Smooth muscle cell (in vitro differentiated cells): Measurements from ENCODE around the gene ARID2. TPM values are rescaled to one million over a fixed set of nuclear protein-coding genes. Genes with fewer than 3 reads are reported as not detected.

Source experiments
- DNase-seq: peaks from one replicate; lab custom pipeline; 2025; ENCODE audit not compliant: unreplicated experiment; lab: John Stamatoyannopoulos, UW
- H2AFZ ChIP-seq: fragments of 200-600 bp; sonication (generic); 2 replicates; pipeline ENCODE4 v1.6.0; 2016; ENCODE audit warnings: antibody characterized with exemption, low read depth, mild to moderate bottlenecking
- H3F3A ChIP-seq: fragments of 200-600 bp; sonication (generic); 2 replicates; pipeline ENCODE4 v1.6.0; 2017; ENCODE audit warnings: antibody characterized with exemption, low read depth
- H3K27ac ChIP-seq: fragments of 200-600 bp; sonication (generic); 2 replicates; pipeline ENCODE4 v1.5.1; 2016; ENCODE audit warnings: low read depth, mild to moderate bottlenecking
- H3K27me3 ChIP-seq: fragments of 200-600 bp; sonication (generic); 2 replicates; pipeline ENCODE4 v1.6.1; 2016; ENCODE audit warnings: low read depth, mild to moderate bottlenecking
- H3K36me3 ChIP-seq: fragments of 200-600 bp; sonication (generic); 2 replicates; pipeline ENCODE4 v1.5.1; 2016; ENCODE audit warnings: low read depth
- H3K4me1 ChIP-seq: fragments of 200-600 bp; sonication (generic); 2 replicates; pipeline ENCODE4 v1.5.1; 2016; ENCODE audit warnings: low read depth
- H3K4me2 ChIP-seq: fragments of 200-600 bp; sonication (generic); 2 replicates; pipeline ENCODE4 v1.6.0; 2016; ENCODE audit warnings: mild to moderate bottlenecking
- H3K4me3 ChIP-seq: fragments of 200-600 bp; sonication (generic); 2 replicates; pipeline ENCODE4 v1.5.1; 2016; ENCODE audit warnings: mild to moderate bottlenecking
- H3K79me2 ChIP-seq: fragments of 200-600 bp; sonication (generic); 2 replicates; pipeline ENCODE4 v1.6.0; 2016; ENCODE audit warnings: low read depth, mild to moderate bottlenecking
- H3K9ac ChIP-seq: fragments of 200-600 bp; sonication (generic); 2 replicates; pipeline ENCODE4 v1.6.0; 2016; ENCODE audit warnings: low read depth
- H3K9me3 ChIP-seq: fragments of 200-600 bp; sonication (generic); replicated peaks from 2 replicates; pipeline ENCODE4 v1.5.1; 2016; ENCODE audit warnings: low read depth
- H4K20me1 ChIP-seq: fragments of 200-600 bp; sonication (generic); 2 replicates; pipeline ENCODE4 v1.6.0; 2016; ENCODE audit warnings: low read depth
- WGBS: methylation state at CpG from one replicate; pipeline ENCODE4 v1.1.7; 2016; ENCODE audit warnings: low lambda C conversion rate; 5-methylcytosine and 5-hydroxymethylcytosine counted together
- polyA plus RNA-seq: library from polyadenylated mRNA; unstranded; fragments of >200 nt; fragmentation: Nextera tagmentation; extraction: Ambion mirVana; gene quantifications from 2 replicates; pipeline ENCODE4 v1.2.1, GENCODE V29; 2016
- total RNA-seq: library from RNA; depleted of rRNA; stranded (reverse); fragments of >200 nt; gene quantifications from 2 replicates; pipeline ENCODE4 v1.2.3, GENCODE V29; 2014
- TF ChIP-seq, protein P1 (sequence below): fragments of 200-600 bp; sonication (generic); IDR thresholded peaks from 2 replicates; pipeline ENCODE4 v1.5.1; 2017; ENCODE audit warnings: borderline replicate concordance, mild to moderate bottlenecking, antibody characterized with exemption; ENCODE audit not compliant: insufficient read depth, poor library complexity, severe bottlenecking

ARID2 gene
- total and polyA plus RNA-seq, 2 experiments from 2014 or later = 9.9 to 36.2 TPM

DNA sequence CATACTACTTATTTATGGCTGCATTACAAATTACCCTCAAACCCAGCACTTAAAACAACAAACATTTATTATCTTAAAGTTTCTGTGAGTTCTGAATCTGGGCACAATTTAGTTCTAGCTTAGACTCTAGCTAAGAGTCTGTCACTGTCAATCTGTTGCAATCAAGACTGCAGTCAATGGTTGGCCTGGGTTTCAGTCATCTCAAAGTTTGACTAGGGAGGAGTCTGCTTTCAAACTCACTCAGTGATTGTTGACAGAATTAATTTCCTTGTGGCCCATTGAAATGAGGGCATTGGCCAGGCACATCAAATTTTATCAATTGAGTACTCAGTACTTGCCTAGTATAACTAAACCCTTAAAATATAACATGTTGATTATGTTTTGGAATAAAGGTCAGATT is 51.6 kb downstream of the ARID2 start:
- Histone ChIP-seq H3K9ac (no peak overlapping the region), H3K79me2 (peaks cover 98% of the 10 kb centered on the region), H3K36me3 (no peaks in the 10 kb centered on the region), H4K20me1 (peaks cover 90% of the 10 kb centered on the region), H3F3A (peaks cover under 1% of the 10 kb centered on the region), H3K27me3 (no peaks in the 10 kb centered on the region), H3K4me3 (no peak overlapping the region), H3K4me2 (no peak overlapping the region), H3K9me3 (no peaks in the 10 kb centered on the region), H3K27ac (no peak overlapping the region), H3K4me1 (peaks cover 2% of the 10 kb centered on the region), H2AFZ (no peak overlapping the region)
- no peak for DNase-seq
- TF ChIP-seq, protein P1, sequence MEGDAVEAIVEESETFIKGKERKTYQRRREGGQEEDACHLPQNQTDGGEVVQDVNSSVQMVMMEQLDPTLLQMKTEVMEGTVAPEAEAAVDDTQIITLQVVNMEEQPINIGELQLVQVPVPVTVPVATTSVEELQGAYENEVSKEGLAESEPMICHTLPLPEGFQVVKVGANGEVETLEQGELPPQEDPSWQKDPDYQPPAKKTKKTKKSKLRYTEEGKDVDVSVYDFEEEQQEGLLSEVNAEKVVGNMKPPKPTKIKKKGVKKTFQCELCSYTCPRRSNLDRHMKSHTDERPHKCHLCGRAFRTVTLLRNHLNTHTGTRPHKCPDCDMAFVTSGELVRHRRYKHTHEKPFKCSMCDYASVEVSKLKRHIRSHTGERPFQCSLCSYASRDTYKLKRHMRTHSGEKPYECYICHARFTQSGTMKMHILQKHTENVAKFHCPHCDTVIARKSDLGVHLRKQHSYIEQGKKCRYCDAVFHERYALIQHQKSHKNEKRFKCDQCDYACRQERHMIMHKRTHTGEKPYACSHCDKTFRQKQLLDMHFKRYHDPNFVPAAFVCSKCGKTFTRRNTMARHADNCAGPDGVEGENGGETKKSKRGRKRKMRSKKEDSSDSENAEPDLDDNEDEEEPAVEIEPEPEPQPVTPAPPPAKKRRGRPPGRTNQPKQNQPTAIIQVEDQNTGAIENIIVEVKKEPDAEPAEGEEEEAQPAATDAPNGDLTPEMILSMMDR = no peak

DNA sequence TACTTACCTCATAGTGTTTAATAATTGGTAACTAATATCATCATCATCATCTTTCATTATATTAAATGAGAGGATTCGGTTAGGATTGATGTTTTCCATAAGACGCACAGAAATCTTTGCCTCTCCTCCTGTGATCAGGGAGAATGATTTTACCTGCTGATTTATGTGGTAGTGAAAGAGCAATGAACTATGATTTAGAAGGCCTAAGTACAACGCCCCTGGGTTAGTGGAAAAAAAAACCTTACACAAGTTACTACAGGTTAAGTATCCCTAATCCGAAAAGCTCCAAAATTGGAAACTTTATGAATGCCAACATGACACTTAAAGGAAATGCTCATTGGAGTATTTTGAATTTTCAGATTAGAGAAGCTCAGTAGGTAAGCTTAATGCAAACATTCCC is 55.8 kb downstream of the ARID2 start:
- H2AFZ ChIP-seq = no peak overlapping the region
- WGBS = 94% methylated on average over 4 of the region's 4 CpGs
- no peak for DNase-seq
- no peaks in the 10 kb centered on the region for H3K27me3 ChIP-seq
- H4K20me1 ChIP-seq = peaks cover 93% of the 10 kb centered on the region
- H3K36me3 ChIP-seq = no peaks in the 10 kb centered on the region
- H3K79me2 ChIP-seq = peaks cover 96% of the 10 kb centered on the region
- H3K4me1 ChIP-seq = no peaks in the 10 kb centered on the region
- TF ChIP-seq, protein P1 = no peak
- no peak overlapping the region for H3K9ac ChIP-seq
- H3K4me3 ChIP-seq = no peak overlapping the region
- no peak overlapping the region for H3K4me2 ChIP-seq
- no peaks in the 10 kb centered on the region for H3F3A ChIP-seq
- H3K9me3 ChIP-seq = no peaks in the 10 kb centered on the region
- no peak overlapping the region for H3K27ac ChIP-seq

DNA sequence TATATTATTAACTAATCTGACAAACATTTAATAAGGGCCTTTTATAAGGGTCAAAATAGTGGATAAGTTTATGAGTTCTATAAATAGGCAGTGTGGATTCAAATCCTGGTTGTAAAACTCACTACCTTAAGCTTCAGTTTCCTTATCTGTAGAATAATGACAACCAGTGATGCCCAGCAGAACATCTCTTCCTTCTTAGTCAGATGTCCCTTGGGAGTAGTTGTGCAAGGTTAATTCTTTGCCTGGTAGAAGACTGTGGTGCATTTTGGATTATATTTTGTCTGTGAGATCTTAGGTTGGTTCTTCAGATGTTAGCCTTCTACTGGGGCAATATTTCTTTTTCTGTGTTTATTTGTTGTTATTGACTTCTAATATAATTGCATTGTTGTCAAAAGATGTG is 59.5 kb downstream of the ARID2 start:
- no peak overlapping the region for H3K9ac ChIP-seq
- H3K27me3 ChIP-seq = no peaks in the 10 kb centered on the region
- no peaks in the 10 kb centered on the region for H3K4me1 ChIP-seq
- no peak overlapping the region for H3K4me2 ChIP-seq
- peaks cover 96% of the 10 kb centered on the region for H3K79me2 ChIP-seq
- TF ChIP-seq, protein P1 = no peak
- no peak for DNase-seq
- H3K9me3 ChIP-seq = no peaks in the 10 kb centered on the region
- peaks cover 98% of the 10 kb centered on the region for H4K20me1 ChIP-seq
- no peaks in the 10 kb centered on the region for H3K36me3 ChIP-seq
- H3F3A ChIP-seq = no peaks in the 10 kb centered on the region
- no peak overlapping the region for H3K27ac ChIP-seq
- H3K4me3 ChIP-seq = no peak overlapping the region
- H2AFZ ChIP-seq = no peak overlapping the region

DNA sequence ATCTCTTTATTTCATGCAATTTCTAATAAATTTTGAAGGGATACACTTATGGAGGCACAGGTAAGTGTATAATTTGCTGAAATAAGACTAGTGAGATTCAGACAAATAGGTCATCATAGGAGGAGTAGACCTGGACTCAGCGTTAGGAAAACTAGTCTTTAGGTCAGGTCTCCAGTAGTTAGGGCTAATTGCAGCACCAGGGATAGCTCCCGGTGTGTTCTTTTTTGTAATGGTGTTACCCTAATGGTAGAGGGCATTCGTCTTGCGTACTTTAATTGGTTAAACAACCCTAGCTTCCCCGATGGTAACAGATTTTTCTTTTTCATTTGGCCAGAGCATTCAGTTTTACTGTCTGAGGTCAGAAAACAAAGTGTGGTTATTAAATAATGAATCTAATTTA is 64.9 kb downstream of the ARID2 start:
- Histone ChIP-seq H4K20me1 (peaks cover 77% of the 10 kb centered on the region), H3K9ac (no peak overlapping the region), H2AFZ (no peak overlapping the region), H3K4me1 (no peaks in the 10 kb centered on the region), H3K27me3 (no peaks in the 10 kb centered on the region), H3K4me2 (no peak overlapping the region), H3K36me3 (peaks cover 1% of the 10 kb centered on the region), H3K4me3 (no peak overlapping the region), H3K9me3 (no peaks in the 10 kb centered on the region), H3K27ac (no peak overlapping the region), H3F3A (no peaks in the 10 kb centered on the region), H3K79me2 (peaks cover 69% of the 10 kb centered on the region)
- no peak for DNase-seq
- WGBS = 91% methylated on average over 5 of the region's 5 CpGs
- TF ChIP-seq, protein P1 = no peak
